ENCODE results near the gene SLA2.
A peak's percentile ranks its signal among the peaks of the same experiment; 100 is the strongest.

Gene SLA2

DNA sequence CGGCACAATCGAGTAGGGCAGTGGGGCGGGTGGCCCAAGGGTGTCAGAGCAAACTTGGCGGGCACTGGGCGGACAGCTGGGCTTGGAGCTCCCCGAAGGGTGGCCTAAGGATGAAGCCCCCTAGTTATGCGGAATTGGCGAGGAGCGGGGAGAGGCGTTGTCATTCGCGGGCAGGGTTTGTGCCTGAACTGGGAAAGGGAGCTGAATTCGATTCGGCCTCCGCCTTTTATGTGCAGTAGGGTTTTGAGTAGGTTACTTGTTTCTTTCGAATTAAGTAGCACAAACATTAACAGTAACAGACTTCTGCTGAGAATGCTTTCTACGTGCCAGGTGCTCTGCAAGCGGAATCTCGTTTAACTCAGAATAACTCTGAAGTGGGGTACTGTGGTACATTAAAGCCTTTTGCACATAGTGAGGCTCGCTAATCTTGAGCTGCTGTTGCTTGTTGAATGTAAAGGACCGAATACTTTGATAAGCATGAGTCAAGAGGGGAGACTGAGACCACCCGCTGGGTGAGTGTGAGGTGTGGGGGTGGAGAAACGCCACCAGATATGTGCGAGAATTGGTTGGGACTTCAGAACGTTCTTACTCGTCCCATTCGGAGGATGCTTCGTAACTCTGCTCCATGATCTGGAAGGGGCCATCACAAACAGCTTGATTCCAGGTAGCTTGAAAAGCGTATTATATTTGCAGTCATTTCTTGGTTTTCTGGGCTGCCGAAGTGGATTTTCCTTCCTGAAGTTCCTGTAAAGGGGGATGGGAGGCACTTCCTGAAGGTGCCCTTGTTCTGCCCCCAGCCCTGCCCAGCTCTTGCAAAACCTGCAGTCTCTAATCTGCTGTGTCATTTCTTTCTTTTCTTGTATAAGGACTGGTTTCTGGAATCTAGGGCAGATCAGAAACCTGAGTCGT, 39.6 kb downstream of the SLA2 start:
- peak; percentile 19 for DNase-seq

DNA sequence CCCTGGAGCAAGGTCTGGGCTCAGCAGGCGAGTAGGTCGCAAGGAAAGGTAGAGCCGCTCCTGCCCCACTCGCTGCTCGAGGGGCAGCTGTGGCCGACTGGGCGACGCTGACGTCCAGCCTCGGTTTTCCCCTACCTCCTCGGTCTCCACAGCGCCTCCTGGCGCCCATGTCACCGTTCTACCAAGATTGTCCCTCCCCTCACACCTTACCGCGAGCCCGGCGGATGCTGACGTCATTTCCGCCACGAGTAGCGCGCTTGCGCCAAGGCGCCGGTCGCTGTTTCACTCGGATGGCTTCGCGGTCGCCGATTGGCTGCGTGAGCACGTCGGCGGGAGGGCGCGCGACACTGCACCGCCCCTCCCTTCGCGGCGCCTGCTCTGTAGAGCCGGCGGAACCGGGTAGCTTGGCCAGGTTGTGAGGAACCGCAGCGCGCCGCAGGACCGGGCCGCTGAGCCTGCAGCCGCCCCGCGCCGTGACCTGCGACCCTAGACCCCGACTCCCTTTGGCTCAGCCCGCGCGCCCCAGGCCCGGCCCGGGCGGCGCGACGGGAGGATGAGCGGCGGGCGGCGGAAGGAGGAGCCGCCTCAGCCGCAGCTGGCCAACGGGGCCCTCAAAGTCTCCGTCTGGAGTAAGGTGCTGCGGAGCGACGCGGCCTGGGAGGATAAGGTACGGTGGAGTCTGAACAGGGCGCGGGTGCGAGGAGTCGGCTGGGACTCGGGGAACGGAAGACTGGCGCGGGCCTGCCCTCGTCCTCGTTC, 40.4 kb downstream of the SLA2 start, which contains the start of gene RAB5IF:
Gene RAB5IF, plus strand, starts transcription at position 381 of the 759 bp plus-strand sequence. Its CDS starts 173 bp downstream, at position 554.
- DNase-seq: peak; percentile 99

DNA sequence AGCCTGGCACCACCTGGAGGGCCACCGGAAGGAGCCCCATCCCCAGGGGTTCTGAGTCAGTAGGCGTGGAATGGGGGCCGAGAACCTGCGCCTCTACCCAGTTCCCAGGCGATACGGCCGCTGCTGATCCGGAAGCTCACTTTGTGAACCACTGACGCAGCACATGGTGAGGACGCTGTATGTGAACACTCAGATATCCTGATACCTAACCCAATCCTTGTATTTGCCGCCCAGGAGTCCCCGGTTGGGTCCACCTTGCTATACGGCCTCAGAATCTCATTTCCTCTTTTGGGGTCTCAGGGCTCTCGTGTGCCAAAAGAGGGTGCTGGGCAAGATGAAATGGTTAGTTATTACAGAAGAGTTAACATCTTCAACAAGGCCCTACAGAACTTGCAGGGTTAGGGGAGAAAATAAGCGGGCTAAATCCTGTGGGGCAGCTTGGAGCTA, 41.0 kb downstream of the SLA2 start:
- peak; percentile 46 for DNase-seq

- no peak for DNase-seq
Observed at GRCh38 chr20:36601540-36601939, 44.5 kb downstream of the SLA2 start.

DNA sequence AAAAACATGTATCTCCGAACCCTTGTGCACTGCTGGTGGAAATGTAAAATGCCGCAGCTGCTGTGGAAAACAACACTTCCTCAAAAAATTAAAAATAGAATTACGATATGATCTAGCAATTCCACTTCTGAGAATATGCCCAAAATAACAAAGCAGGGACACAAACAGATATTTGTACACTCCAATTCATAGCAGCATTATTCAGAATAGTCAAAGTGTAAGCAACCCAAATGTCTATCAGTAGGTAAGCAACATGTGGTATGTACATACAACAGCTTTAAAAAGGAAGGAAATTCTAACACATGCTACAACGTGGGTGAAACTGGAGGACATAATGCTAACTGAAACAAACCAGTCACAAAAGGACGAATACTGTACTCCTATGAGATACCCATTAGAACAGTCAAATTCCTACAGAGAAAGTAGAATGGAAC, 46.1 kb downstream of the SLA2 start:
- no peak for DNase-seq

GRCh38 chr20:36593347-36593929, 52.6 kb downstream of the SLA2 start:
- DNase-seq: no peak

- peak; percentile 62 for DNase-seq
Observed at GRCh38 chr20:36591854-36592641, 53.9 kb downstream of the SLA2 start.

GRCh38 chr20:36591281-36591680, 54.7 kb downstream of the SLA2 start:
- DNase-seq: no peak

DNA sequence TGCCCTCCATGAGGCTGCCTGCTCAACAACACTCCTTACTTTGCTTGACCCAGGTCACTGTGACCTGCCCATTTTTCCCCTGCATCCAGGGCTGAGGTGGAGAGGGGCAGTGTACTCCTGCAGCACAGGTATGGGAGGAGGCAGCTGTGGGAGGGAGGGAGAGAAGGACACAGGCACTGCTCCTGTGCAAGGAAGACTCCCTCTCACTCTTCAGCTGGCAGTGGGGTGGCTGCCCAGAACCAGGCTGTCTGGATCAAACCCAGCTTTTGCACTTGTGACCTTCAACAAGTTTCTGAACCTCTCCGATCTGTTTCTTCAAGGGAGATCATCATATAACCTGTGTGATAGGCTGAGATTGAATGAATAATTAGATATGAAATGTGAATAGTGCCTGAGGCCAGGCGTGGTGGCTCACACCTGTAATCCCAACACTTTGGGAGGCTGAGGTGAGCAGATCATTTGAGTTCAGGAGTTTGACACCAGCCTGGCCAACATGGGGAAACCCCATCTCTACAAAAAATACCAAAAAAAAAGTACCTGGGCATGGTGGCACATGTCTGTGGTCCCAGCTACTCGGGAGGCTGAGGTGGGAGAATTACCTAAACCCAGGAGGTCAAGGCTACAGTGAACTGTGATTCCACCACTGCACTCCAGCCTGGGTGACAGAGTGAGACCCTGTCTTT, 58.5 kb downstream of the SLA2 start:
- DNase-seq: no peak

GRCh38 chr20:36585410-36586125, 60.4 kb downstream of the SLA2 start:
- DNase-seq: no peak

- no peak for DNase-seq
Observed at GRCh38 chr20:36584018-36584481, 61.9 kb downstream of the SLA2 start.

DNA sequence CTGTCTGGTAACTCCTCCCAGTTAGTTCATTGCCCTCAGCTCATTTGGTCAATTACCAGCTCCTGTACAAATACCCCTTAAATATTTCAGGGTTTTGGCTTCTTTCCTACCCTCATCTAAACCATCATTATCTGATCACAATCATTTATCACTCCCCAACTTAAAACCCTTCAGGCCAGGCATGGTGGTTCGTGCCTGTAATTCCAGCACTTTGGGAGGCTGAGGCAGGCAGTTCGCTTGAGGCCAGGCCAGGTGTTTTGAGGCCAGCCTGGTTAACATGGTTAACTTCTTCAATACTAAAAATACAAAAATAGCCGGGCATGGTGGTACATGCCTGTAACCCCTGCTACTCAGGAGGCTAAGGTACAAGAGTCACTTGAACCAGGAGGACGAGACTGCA, 63.2 kb downstream of the SLA2 start:
- no peak for DNase-seq

DNA sequence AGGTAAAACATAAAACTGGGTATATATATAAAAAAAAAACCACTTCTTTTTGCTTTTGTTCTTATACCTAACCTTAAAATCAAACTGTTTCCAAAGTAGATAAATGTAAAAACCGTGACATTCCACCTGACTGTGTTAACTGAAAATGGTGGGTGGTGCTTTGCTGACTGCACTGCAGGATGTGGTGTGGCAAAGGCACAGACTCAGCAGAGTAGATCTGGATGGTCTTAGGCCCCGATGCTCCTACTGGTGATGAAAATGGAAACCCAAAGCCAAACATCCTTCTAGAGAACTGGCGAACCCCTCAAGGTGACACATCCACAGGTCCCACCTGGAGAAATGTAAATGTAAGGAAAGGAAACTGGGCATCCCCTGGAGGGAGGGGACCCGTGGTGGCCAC, 63.7 kb downstream of the SLA2 start:
- no peak for DNase-seq

DNA sequence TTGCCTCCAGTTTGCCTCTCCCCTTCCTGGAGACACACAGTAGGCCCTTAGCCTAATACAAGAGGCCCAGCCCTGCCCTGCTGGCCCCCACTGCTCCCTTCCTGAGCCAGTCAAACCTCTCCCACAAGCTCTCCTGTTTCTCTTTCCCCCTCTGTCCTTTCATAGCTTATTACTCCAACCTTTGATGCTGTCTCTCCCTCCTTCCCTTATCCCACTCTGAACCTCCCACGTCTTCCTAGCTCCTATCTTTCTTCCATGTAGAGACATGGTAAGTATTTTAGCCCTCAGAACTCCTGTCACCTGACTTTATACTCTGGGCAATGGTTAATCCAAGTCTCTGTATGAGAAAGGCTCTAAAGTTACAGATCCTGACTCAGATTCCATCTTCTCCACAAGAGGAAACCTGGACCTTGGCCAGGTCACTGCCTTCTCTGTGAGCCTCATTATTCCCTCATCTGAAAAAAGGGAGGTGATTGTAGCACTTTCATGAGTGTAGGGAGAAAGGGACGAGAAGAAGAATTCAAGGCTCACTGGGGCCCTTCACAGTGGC, 65.9 kb downstream of the SLA2 start:
- no peak for DNase-seq

DNA sequence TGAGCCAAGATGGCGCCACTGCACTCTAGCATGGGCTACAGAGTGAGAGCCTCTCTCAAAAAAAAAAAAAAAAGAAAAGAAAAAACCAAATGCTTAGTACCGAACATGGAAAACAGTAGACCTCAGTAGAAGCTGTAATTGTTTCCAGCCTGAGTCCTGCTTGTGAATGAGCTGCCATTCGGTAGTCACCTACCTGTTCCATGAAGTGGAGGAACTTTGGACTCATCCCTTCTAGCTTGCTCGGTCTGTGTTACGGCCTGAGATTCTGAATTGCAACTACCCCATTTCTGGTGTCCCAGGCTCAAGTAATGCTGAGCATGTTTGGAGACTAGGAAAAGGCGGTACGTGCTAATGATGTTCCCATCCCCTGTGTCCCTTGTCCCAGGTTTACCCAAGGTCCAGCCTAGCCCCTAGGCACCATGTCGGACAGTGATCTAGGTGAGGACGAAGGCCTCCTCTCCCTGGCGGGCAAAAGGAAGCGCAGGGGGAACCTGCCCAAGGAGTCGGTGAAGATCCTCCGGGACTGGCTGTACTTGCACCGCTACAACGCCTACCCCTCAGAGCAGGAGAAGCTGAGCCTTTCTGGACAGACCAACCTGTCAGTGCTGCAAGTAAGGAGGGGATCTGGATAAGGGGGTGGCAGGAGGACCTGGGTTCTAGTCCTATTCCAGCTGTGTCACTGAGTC, 67.5 kb downstream of the SLA2 start:
- no peak for DNase-seq

DNA sequence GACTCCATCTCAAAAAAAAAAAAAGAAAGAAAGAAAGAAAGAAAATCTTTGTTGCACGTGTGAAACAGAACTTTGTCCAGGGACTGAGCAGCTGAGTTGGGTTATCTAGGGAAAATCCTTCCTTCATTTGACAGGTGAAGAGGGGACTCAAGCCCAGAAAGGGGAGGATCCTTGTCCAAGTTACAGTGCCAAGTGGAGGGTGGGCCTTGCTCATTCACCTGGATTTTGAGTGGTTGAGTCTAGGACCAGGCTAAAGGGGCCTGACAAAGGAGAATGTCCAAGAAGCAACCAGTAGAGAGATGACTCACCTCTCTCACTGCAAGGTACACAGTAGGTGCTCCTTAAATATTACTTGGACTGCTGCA, 69.9 kb downstream of the SLA2 start:
- DNase-seq: no peak

GRCh38 chr20:36574366-36575135, 71.4 kb downstream of the SLA2 start:
- peak; percentile 61 for DNase-seq

- DNase-seq: peak; percentile 50
Observed at GRCh38 chr20:36573798-36574365, 72.1 kb downstream of the SLA2 start.
